OCI-LY7 (cell line): ENCODE results near the gene SCD. TPM values are rescaled to one million over a fixed set of nuclear protein-coding genes. Genes with fewer than 3 reads are reported as not detected.

Experiments used
- BruUV-seq: library from RNA; stranded (reverse); fragments of 400-500 nt; replicated peaks from 2 replicates; lab custom pipeline; 2021; lab: Mats Ljungman, UMichigan
- CTCF ChIA-PET: fragments of 300-600 bp; sonication (Branson Sonifier 250); formaldehyde crosslinking; loops from one replicate; lab custom pipeline; 2022; ENCODE audit warnings: antibody characterized with exemption; ENCODE audit not compliant: unreplicated experiment; lab: Charles Lee
- POLR2A ChIA-PET: fragments of 300-600 bp; sonication (Branson Sonifier 250); formaldehyde crosslinking; loops from one replicate; lab custom pipeline; 2022; ENCODE audit warnings: antibody characterized with exemption; lab: Charles Lee
- DNase-seq: peaks from one replicate; pipeline ENCODE4 v3.0.0-alpha.2; 2015; ENCODE audit warnings: low spot score
- H2AFZ ChIP-seq: fragments of 200-600 bp; sonication (generic), shearing (Covaris generic); 2 replicates; pipeline ENCODE4 v1.6.1; 2014; ENCODE audit warnings: mild to moderate bottlenecking, antibody characterized with exemption, low read length, moderate library complexity
- H3K27ac ChIP-seq: fragments of 200-600 bp; sonication (generic); 2 replicates; pipeline ENCODE4 v1.5.1; 2014; ENCODE audit warnings: mixed run types, low read depth, mild to moderate bottlenecking, moderate library complexity, low read length, inconsistent platforms; ENCODE audit not compliant: poor library complexity, severe bottlenecking
- H3K36me3 ChIP-seq: fragments of 200-600 bp; sonication (generic); 2 replicates; pipeline ENCODE4 v1.6.1; 2014; ENCODE audit warnings: mild to moderate bottlenecking, antibody characterized with exemption, low read length, moderate library complexity, mixed read lengths; ENCODE audit not compliant: insufficient read depth
- H3K4me1 ChIP-seq: fragments of 200-600 bp; sonication (generic); 2 replicates; pipeline ENCODE4 v1.5.1; 2014; ENCODE audit warnings: mild to moderate bottlenecking, low read length; ENCODE audit not compliant: insufficient read depth, poor library complexity, severe bottlenecking
- H3K4me2 ChIP-seq: fragments of 200-600 bp; sonication (generic); 2 replicates; pipeline ENCODE4 v1.6.1; 2014; ENCODE audit warnings: mild to moderate bottlenecking, low read length
- H3K4me3 ChIP-seq: fragments of 200-600 bp; sonication (generic); 2 replicates; pipeline ENCODE4 v1.5.1; 2014; ENCODE audit warnings: mild to moderate bottlenecking, low read depth, low read length; ENCODE audit not compliant: poor library complexity, severe bottlenecking
- H3K79me2 ChIP-seq: fragments of 200-600 bp; sonication (generic); 2 replicates; pipeline ENCODE4 v1.6.1; 2016; ENCODE audit warnings: low read depth, mild to moderate bottlenecking, low read length, moderate library complexity, mixed read lengths; ENCODE audit not compliant: insufficient read depth
- H3K9me2 ChIP-seq: fragments of 200-600 bp; sonication (generic); 2 replicates; pipeline ENCODE4 v1.6.1; 2016; ENCODE audit warnings: mild to moderate bottlenecking, low read length, mixed read lengths; ENCODE audit not compliant: insufficient read depth
- H3K9me3 ChIP-seq: fragments of 200-600 bp; sonication (generic); 2 replicates; pipeline ENCODE4 v1.6.1; 2014; ENCODE audit warnings: mild to moderate bottlenecking, mixed run types, low read length, mixed read lengths
- H4K20me1 ChIP-seq: fragments of 200-600 bp; sonication (generic); 2 replicates; pipeline ENCODE4 v1.6.1; 2014; ENCODE audit warnings: mild to moderate bottlenecking, antibody characterized with exemption, low read length, moderate library complexity, mixed read lengths; ENCODE audit not compliant: insufficient read depth
- EZH2phosphoT487 ChIP-seq: fragments of 200-600 bp; sonication (generic); IDR thresholded peaks from 2 replicates; pipeline ENCODE4 v1.6.1; 2018; ENCODE audit warnings: low read depth, borderline replicate concordance, mild to moderate bottlenecking, mixed run types, antibody characterized with exemption, low read length, moderate library complexity, mixed read lengths
- intact Hi-C: fragments of 100-400 bp; cut with micrococcal nuclease; formaldehyde crosslinking; loops from one replicate; pipeline ENCODE4 v1.10.0; 2022; ENCODE audit not compliant: unreplicated experiment
- total RNA-seq, 2 experiments: library from RNA; depleted of rRNA in 1 of 2; stranded (reverse); fragments of >200 nt in 1 of 2; shearing (Covaris generic) in 1 of 2; gene quantifications; 2 replicates each; pipeline ENCODE4 v1.2.3, GENCODE V29; 2014 to 2022
- TF ChIP-seq, protein P1 (sequence below): fragments of 200-600 bp; sonication (generic); conservative IDR thresholded peaks from 2 replicates; pipeline ENCODE4 v1.5.1; 2014; ENCODE audit warnings: mild to moderate bottlenecking, antibody characterized with exemption, low read length, moderate library complexity, mixed read lengths

The SCD gene
- total RNA-seq, 2 experiments from 2014 or later, result 76.8 to 327 TPM

- no TSS peak for BruUV-seq
- H3K36me3 ChIP-seq, result peaks cover 95% of the 10 kb centered on the region
- H3K4me2 ChIP-seq, result no peak overlapping the region
- no peaks in the 10 kb centered on the region for H3K9me2 ChIP-seq
- no peak overlapping the region for H2AFZ ChIP-seq
- peaks cover 25% of the 10 kb centered on the region; the same call in 1 of the 2 replicates for H4K20me1 ChIP-seq
- ChIA-PET POLR2A (interaction anchor here (0.6 to 2.4 kb wide), 5 partner anchors 17 to 443 kb away, joined by 3 to 13 read pairs (median 3); no protein-coding TSS in a partner anchor), CTCF (no interaction called here)
- intact Hi-C loops, result no loop called here
- peaks cover 33% of the 10 kb centered on the region; the same call in 1 of the 2 replicates for H3K79me2 ChIP-seq
- H3K9me3 ChIP-seq, result no peaks in the 10 kb centered on the region
- no peak overlapping the region for H3K27ac ChIP-seq
- DNase-seq, result no peak
- no peak for TF ChIP-seq EZH2phosphoT487
- TF ChIP-seq, protein P1, sequence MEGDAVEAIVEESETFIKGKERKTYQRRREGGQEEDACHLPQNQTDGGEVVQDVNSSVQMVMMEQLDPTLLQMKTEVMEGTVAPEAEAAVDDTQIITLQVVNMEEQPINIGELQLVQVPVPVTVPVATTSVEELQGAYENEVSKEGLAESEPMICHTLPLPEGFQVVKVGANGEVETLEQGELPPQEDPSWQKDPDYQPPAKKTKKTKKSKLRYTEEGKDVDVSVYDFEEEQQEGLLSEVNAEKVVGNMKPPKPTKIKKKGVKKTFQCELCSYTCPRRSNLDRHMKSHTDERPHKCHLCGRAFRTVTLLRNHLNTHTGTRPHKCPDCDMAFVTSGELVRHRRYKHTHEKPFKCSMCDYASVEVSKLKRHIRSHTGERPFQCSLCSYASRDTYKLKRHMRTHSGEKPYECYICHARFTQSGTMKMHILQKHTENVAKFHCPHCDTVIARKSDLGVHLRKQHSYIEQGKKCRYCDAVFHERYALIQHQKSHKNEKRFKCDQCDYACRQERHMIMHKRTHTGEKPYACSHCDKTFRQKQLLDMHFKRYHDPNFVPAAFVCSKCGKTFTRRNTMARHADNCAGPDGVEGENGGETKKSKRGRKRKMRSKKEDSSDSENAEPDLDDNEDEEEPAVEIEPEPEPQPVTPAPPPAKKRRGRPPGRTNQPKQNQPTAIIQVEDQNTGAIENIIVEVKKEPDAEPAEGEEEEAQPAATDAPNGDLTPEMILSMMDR, result no peak
- H3K4me1 ChIP-seq, result peaks cover 24% of the 10 kb centered on the region
- H3K4me3 ChIP-seq, result no peak overlapping the region
Measured at GRCh38 chr10:100353770-100354485, 6.9 kb downstream of the SCD start.

- no TSS peak for BruUV-seq
- ChIA-PET POLR2A (interaction anchor here (0.6 to 2.4 kb wide), 3 partner anchors 9 to 18 kb away, joined by 3 to 13 read pairs (median 6); no protein-coding TSS in a partner anchor), CTCF (no interaction called here)
- DNase-seq, result no peak
- Histone ChIP-seq H3K9me2 (no peaks in the 10 kb centered on the region), H3K79me2 (peaks cover 21% of the 10 kb centered on the region; the same call in 1 of the 2 replicates), H3K9me3 (no peaks in the 10 kb centered on the region), H2AFZ (no peak overlapping the region), H3K27ac (no peak overlapping the region), H3K4me1 (peaks cover 13% of the 10 kb centered on the region), H4K20me1 (peaks cover 26% of the 10 kb centered on the region), H3K4me2 (no peak overlapping the region), H3K36me3 (peaks cover 95% of the 10 kb centered on the region), H3K4me3 (no peak overlapping the region)
- intact Hi-C loops, result no loop called here
- TF ChIP-seq, protein P1, result no peak
- no peak for TF ChIP-seq EZH2phosphoT487
Measured at GRCh38 chr10:100355086-100355485, 8.1 kb downstream of the SCD start.
